Activated CD8-positive, alpha-beta memory T cell treated with anti-CD3 and anti-CD28 coated beads, Interleukin-2, amount 50 U/mL, for 4 hours (primary cell): Measurements from ENCODE around the gene MAP3K4.

Experiments used
- DNase-seq: peaks from one replicate; pipeline ENCODE4 v3.0.0-alpha.2; 2020

MAP3K4 gene

DNA sequence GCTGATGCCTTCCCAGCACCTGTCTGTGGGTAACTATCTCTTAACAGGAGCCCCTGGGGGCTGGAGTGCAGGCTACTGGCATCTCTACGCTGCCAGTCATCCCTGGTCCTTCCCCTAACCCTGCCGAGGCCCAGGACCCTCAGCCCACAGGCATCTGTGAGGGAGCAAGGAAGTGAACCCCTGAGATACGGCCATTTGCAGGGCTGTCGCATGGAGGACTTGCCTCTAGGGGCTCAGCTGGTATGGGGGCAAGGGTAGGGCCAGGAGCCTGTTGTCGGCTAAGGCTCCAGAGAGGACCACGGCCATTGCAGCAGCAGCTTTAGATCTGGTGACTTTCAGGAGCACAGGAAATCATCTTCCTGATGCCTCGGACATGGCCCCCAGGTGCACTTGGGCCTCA, 49.7 kb downstream of the MAP3K4 start:
- no peak for DNase-seq

DNA sequence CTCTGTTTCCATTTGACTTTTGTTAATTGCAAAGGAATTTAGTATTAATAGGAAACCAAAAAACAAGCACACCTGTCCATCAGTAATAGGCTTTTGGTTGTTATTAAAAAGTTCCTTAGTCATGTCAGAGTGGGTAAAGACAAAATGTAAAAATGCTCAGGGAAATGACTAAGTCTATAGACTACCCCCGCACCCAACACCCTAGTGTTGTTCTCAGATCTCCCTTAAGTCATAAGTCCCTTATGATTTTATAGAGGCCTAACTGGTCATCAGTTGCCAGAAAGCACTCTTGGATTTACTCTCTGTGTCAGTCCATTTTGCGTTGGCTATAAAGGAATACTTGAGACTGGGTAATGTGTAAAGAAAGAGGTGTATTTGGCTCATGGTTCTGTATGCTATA, 52.8 kb downstream of the MAP3K4 start:
- no peak for DNase-seq

DNA sequence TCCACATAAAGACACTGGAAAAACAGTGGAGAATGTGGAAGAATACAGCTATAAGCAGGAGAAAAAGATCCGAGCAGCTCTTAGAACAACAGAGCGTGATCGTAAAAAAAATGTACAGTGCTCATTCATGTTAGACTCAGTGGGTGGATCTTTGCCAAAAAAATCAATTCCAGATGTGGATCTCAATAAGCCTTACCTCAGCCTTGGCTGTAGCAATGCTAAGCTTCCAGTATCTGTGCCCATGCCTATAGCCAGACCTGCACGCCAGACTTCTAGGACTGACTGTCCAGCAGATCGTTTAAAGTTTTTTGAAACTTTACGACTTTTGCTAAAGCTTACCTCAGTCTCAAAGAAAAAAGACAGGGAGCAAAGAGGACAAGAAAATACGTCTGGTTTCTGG, 57.1 kb downstream of the MAP3K4 start:
- no peak for DNase-seq

DNA sequence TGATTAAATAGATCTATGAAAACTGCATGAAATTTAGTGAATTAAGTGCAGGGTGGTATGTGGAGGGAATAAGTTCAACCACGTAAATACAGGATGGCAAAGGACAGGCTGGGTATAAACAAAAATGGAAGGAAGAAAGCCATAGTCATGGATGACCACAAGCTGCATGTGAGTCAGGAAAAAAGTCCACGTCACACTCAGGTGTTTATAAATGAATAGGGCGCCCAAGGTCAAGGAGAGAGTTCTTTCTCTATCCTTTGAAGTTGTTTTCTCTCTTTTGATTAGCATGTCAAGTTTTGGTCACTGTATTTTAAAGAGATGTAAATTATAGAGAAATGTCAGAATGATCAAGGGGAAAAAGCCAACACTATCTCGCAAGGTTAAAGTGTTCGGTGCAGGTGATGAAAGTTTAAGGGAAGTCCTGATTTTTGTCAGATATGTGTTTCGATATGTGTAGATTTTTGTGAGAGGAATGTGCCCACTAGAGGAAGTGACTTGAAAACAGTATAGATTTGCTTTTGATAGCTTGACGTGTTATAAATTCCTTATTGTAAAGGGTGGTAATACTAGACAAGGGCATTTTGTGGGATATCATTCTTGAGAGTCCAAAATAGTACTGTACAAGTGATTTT, 58.7 kb downstream of the MAP3K4 start:
- no peak for DNase-seq

DNA sequence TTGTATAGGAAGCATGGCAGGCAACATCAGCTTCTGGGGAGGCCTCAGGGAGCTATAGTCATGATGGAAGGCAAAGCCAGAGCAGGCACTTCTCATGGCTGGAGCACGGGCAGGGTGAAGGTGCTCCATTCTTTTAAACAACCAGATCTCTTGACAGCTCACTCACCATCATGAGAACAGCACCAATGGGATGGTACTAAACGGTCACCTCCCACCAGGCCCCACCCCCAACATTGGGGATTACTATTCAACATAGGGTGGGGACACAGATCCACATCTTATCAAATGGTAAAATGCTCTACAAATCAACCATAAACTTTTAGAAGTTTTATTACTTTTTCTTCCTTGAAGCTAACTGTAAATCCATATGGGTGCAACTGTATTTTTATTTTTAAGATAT, 61.5 kb downstream of the MAP3K4 start:
- no peak for DNase-seq

DNA sequence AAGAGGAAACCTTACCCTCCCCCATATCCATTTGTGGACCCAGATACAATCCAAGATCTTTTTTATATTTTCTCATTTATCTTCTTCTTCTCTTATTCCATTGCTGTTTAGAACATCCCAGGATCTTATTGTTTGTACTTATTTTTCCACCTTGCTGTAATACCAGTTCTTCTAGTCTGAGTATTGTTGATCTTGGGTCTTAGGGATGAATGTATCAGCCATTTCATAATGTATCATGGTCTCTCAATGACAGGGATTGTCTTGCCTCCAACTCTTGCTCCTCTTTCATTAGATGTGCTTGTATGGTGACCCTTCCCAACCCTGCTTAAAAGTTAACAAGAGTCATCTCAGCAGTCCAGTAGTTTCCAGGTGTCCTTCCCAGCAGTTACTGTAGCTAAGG, 63.3 kb downstream of the MAP3K4 start:
- DNase-seq = no peak

GRCh38 chr6:161056451-161056850, 64.9 kb downstream of the MAP3K4 start:
- no peak for DNase-seq

GRCh38 chr6:161057103-161058091, 65.8 kb downstream of the MAP3K4 start:
- no peak for DNase-seq

- no peak for DNase-seq
These were observed 67.2 kb downstream of the MAP3K4 start for GRCh38 chr6:161058741-161059140.

- DNase-seq = no peak
These were observed 70.0 kb downstream of the MAP3K4 start for GRCh38 chr6:161061576-161061975.

DNA sequence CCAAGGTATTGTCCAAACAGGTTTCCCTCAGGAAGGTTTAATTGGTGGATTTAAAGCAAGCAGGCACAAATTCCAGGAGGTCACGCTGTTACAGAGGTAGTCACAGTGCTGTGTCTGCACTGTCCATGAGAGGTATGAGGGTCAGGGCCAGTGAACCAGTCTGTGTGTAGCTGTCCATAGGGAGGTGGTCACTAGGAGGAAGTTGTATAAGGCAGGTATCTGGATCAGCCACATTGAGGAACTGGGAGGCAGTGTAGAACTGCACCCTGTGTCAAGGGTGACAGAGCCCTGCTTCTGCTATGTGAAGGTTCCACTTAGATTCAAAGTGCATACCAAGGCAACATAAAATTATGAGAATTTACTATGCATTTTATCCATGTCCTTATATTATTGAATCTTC, 73.3 kb downstream of the MAP3K4 start:
- DNase-seq = no peak

DNA sequence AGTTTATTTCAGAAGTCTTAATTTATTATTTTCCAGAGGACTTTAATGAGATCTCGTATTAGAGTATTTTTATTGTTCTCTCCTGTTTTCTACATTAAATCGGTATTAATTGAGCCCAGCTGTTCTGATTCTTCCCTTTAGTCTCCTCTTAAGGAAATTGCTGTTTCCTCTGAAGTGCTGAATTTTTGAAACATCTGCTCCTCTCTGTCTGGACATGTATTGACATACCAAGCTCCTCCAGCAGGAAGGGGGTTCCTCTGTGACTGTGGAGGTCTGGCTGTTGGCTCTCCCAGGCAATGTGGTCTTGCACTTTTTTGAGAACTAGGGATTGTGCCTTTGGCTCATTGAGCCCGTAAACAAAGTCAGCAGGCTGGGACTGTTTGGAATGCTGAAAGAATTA, 74.9 kb downstream of the MAP3K4 start:
- DNase-seq = no peak

- DNase-seq = no peak
These were observed 76.2 kb downstream of the MAP3K4 start for GRCh38 chr6:161067749-161068148.

DNA sequence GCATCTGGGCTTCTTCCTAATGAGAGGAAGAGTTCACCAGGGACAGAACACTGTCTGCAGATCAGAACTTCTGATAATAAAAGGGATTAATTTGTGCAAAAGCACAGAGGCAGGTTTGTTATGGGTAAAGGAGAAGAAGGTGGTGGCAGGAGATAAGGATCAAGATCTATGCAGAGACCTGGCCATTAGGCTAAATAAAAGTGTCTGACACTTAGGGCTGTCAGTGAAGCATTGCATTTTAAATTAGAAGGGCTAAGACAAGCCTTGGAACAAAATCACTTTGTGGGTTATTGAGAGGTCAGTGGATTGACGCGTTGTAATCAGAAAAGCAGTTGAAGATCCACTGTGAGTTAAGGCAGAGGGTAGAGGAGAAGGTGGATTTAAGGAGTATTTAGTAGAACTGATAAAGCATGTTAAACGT, 76.8 kb downstream of the MAP3K4 start:
- no peak for DNase-seq

DNA sequence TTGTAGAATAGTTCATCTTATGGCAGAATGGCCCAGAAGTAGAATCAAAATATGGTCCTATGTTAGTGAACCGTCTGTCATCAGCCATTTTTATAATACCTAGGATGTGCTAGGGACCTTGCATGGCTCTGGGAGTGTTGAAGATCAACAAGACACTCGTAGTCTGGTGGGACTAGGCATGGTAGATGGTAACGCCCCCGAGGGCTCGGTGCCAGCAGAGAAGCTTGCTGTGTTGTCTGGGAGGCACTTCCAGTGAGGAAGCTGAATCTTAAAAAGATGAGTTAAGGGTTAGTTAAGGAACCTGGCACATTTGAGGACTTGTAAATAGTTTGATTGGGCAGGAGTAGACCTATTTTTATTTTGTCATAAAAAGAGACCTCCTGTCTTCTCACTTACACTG, 82.4 kb downstream of the MAP3K4 start:
- no peak for DNase-seq

DNA sequence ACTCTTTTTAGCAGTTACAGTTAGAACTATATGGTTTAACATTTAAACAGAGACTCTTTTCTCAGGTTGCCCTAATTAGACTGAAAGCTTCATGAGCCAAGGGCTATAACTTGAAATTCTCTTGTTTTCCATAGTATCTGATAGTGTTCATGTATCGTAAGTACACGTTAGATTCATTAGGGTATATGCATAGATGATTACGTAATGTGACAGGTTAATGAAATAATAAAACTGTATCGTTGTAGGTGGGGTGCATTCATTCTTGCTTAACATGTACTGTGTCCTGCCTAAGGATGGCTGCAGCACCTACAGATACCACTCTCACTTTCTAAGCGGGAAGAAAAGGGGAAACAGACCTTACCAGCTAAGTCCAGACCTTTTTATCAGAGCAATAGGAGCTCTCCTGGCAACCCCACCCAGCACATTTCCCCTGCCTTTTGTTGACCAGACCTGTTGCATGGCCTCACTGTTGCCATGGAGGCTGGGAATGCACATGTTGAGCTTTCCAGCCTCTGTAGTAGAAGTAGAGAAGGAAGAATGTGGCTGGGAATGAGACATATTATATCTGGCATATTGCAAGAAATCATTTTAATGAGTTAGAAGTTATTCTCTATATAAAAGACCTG, 83.0 kb downstream of the MAP3K4 start:
- no peak for DNase-seq

GRCh38 chr6:161076181-161076677, 84.7 kb downstream of the MAP3K4 start:
- no peak for DNase-seq

GRCh38 chr6:161079566-161080262, 88.1 kb downstream of the MAP3K4 start:
- DNase-seq = peak; percentile 48

GRCh38 chr6:161080263-161080970, 88.8 kb downstream of the MAP3K4 start:
- DNase-seq = no peak

DNA sequence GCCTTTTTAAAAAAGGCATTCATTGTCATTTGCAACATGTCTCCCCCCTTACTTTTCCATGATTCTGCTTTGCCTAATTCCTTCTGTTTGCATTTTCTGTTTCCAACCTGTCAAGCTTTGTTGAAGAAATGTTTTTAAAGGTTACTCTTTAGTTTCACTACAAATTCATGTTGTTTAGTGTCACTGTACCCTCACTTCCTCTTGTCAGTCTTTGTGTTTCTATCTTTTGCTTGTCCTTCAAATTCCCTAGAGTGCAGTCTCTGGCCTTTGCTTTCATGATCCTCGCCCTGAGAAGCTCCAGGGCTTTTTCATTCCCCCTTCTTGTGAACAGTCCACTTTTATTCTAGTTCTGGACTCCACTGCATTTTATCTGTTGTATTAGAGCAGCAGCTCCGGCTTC, 90.6 kb downstream of the MAP3K4 start:
- DNase-seq = no peak

DNA sequence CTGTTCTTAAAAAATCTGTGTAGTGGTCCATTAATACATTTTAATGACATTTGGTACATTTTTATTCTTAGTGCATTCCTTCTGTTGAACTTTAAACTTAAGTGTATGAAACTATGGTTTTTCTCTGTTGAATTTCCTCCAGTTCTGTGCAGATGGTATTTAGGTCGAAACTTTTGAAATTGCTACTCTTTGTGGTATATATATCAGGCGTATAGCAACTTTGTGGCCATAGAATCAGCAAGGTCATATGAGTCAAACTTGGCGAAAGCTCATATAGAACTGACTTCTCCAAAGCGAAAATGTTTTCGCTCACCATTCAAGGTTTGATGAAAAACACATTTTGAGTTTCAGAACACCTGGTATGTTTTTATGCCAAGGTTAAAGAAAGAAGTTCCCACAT, 93.7 kb downstream of the MAP3K4 start:
- no peak for DNase-seq

GRCh38 chr6:161088676-161089328, 97.2 kb downstream of the MAP3K4 start:
- no peak for DNase-seq
